ENCODE data around the gene MTF2.

MTF2 gene

DNA sequence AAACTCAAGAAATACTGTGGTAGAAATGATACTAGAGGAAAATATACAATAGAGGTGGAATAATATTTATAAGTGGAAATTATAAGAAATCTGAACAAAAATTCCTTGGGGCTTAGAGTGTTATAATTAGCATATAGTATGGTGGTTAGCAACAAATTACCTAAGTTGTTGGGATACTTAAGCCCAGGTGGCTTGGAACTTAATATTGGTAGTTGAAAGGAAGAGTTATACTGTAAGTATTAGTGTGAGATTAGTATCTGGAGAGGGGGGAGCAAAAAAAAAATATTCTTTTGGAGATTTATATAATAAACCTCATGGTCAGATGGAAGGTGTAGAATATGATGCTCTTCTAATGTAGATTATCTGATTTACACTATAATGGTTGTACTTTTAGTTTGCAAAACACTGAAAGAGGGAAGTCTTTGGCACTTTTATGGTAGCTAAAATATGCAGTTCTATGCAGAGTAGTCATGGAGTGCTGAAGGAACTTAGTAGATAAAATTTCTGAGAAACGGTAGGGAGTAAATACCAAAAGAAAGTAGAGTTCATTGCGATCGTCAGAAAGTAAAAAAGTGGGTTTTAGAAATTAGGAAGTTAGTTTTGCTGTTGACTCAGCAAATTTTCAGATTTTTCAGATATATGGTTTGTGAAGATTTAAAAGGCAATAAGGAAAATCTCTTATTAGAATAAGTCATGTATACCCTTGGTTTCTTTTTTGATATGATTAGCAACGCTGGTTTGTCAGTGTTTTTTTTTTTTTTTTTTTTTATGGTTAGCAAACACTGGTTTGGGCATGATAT is 45.7 kb downstream of the MTF2 start:
- Histone ChIP-seq H2AFZ (ENCODE audit: low read length) (no peak overlapping the region), H3K4me3 (ENCODE audit: low read length) (no peak overlapping the region), H3K27me3 (replicated peaks; ENCODE audit: insufficient read depth, low read length) (no peaks in the 10 kb centered on the region), H3K4me2 (ENCODE audit: low read depth, low read length) (no peak overlapping the region), H3K9me2 (replicated peaks; ENCODE audit: insufficient read depth, low read length) (no peaks in the 10 kb centered on the region), H3K4me1 (ENCODE audit: low read length) (no peaks in the 10 kb centered on the region), H3K27ac (ENCODE audit: low read length) (no peak overlapping the region), H3K36me3 (replicated peaks; ENCODE audit: insufficient read depth, low read length) (no peaks in the 10 kb centered on the region), H3K79me2 (ENCODE audit: low read length) (no peaks in the 10 kb centered on the region), H3K9ac (ENCODE audit: low read length) (no peak overlapping the region), H3F3A (ENCODE audit: insufficient read depth, low read length) (no peaks in the 10 kb centered on the region), H3K9me3 (replicated peaks; ENCODE audit: insufficient read depth, low read length) (no peaks in the 10 kb centered on the region), H4K20me1 (ENCODE audit: insufficient read depth, low read length) (no peaks in the 10 kb centered on the region)
- DNase-seq, result no peak
- TF ChIP-seq EZH2phosphoT487 (IDR thresholded peaks at IDR 0.05; ENCODE audit: low read length) (no peak), EZH2 (optimal IDR thresholded peaks at IDR 0.05; ENCODE audit: low read depth, low read length) (no peak)
- TF ChIP-seq, protein P1, sequence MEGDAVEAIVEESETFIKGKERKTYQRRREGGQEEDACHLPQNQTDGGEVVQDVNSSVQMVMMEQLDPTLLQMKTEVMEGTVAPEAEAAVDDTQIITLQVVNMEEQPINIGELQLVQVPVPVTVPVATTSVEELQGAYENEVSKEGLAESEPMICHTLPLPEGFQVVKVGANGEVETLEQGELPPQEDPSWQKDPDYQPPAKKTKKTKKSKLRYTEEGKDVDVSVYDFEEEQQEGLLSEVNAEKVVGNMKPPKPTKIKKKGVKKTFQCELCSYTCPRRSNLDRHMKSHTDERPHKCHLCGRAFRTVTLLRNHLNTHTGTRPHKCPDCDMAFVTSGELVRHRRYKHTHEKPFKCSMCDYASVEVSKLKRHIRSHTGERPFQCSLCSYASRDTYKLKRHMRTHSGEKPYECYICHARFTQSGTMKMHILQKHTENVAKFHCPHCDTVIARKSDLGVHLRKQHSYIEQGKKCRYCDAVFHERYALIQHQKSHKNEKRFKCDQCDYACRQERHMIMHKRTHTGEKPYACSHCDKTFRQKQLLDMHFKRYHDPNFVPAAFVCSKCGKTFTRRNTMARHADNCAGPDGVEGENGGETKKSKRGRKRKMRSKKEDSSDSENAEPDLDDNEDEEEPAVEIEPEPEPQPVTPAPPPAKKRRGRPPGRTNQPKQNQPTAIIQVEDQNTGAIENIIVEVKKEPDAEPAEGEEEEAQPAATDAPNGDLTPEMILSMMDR (IDR thresholded peaks at IDR 0.05; ENCODE audit: low read length), result no peak

DNA sequence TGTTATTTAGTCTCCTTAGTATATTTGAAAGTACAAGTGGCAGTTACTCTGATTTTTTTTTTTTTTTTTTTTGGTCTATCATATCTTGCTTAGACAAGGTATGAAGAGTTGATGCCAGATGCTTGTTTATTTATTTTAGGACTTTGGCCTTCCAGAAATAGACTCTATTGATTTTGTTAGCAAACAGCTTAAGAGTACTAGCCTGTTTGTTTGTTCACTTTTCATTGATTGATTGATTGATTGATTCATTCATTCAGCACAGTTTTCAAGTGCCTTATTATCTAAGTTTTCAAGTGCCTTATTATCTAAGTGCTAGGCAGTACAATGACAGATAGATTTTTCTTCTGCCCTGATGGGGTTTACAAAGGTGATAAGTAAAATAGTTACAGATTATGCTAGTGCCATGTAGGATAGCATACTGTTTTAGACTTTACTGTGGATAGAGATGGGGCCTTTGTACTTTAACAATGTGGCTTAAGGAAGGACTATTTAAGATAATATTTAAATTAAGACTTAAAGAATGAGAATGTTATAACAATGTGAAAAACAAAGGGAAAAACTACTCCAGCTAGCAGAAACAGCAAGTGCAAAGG is 50.5 kb downstream of the MTF2 start:
- H3K4me2 ChIP-seq (ENCODE audit: low read depth, low read length), result no peak overlapping the region
- no peaks in the 10 kb centered on the region for H3K27me3 ChIP-seq (replicated peaks; ENCODE audit: insufficient read depth, low read length)
- no peak overlapping the region for H3K9ac ChIP-seq (ENCODE audit: low read length)
- H3K9me3 ChIP-seq (replicated peaks; ENCODE audit: insufficient read depth, low read length), result no peaks in the 10 kb centered on the region
- H3K9me2 ChIP-seq (replicated peaks; ENCODE audit: insufficient read depth, low read length), result no peaks in the 10 kb centered on the region
- TF ChIP-seq EZH2phosphoT487 (IDR thresholded peaks at IDR 0.05; ENCODE audit: low read length) (no peak), EZH2 (optimal IDR thresholded peaks at IDR 0.05; ENCODE audit: low read depth, low read length) (no peak)
- TF ChIP-seq, protein P1 (IDR thresholded peaks at IDR 0.05; ENCODE audit: low read length), result no peak
- no peaks in the 10 kb centered on the region for H4K20me1 ChIP-seq (ENCODE audit: insufficient read depth, low read length)
- H2AFZ ChIP-seq (ENCODE audit: low read length), result no peak overlapping the region
- H3F3A ChIP-seq (ENCODE audit: insufficient read depth, low read length), result no peaks in the 10 kb centered on the region
- DNase-seq, result no peak
- no peaks in the 10 kb centered on the region for H3K79me2 ChIP-seq (ENCODE audit: low read length)
- no peak overlapping the region for H3K27ac ChIP-seq (ENCODE audit: low read length)
- H3K4me1 ChIP-seq (ENCODE audit: low read length), result no peaks in the 10 kb centered on the region
- no peaks in the 10 kb centered on the region for H3K36me3 ChIP-seq (replicated peaks; ENCODE audit: insufficient read depth, low read length)
- H3K4me3 ChIP-seq (ENCODE audit: low read length), result no peak overlapping the region

DNA sequence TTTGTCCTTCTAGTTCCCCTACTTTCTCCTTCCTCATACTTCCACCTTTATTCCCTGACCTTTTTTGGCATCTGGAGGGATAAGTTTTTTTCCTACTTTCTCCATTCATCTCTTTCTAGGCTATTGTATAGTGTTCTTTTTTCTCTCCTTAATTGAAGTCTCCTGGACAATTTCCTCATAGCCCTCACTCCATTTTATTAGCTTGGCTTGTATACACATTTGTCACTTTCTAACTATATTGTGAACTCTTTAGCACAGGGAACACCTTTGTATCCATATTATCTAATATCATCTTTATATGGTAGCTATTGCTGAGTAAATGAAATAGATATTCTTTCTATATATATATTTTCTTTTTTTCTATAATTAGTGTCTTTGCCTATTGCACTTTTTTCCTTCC is 53.6 kb downstream of the MTF2 start:
- no peaks in the 10 kb centered on the region for H4K20me1 ChIP-seq (ENCODE audit: insufficient read depth, low read length)
- no peak overlapping the region for H3K27ac ChIP-seq (ENCODE audit: low read length)
- TF ChIP-seq, protein P1 (IDR thresholded peaks at IDR 0.05; ENCODE audit: low read length), result no peak
- TF ChIP-seq EZH2phosphoT487 (IDR thresholded peaks at IDR 0.05; ENCODE audit: low read length) (no peak), EZH2 (optimal IDR thresholded peaks at IDR 0.05; ENCODE audit: low read depth, low read length) (no peak)
- H2AFZ ChIP-seq (ENCODE audit: low read length), result no peak overlapping the region
- H3K4me3 ChIP-seq (ENCODE audit: low read length), result no peak overlapping the region
- H3F3A ChIP-seq (ENCODE audit: insufficient read depth, low read length), result no peaks in the 10 kb centered on the region
- no peak overlapping the region for H3K4me2 ChIP-seq (ENCODE audit: low read depth, low read length)
- no peaks in the 10 kb centered on the region for H3K79me2 ChIP-seq (ENCODE audit: low read length)
- no peak for DNase-seq
- no peaks in the 10 kb centered on the region for H3K9me3 ChIP-seq (replicated peaks; ENCODE audit: insufficient read depth, low read length)
- H3K4me1 ChIP-seq (ENCODE audit: low read length), result no peaks in the 10 kb centered on the region
- no peaks in the 10 kb centered on the region for H3K36me3 ChIP-seq (replicated peaks; ENCODE audit: insufficient read depth, low read length)
- no peaks in the 10 kb centered on the region for H3K27me3 ChIP-seq (replicated peaks; ENCODE audit: insufficient read depth, low read length)
- no peaks in the 10 kb centered on the region for H3K9me2 ChIP-seq (replicated peaks; ENCODE audit: insufficient read depth, low read length)
- H3K9ac ChIP-seq (ENCODE audit: low read length), result no peak overlapping the region

Data from MM.1S (cell line).